OCI-M1 (cell line): ENCODE data around the gene ASCC1.
"Not testable (repeated sequence)": the region's sequence is repeated elsewhere in the genome, so short reads cannot be mapped to it uniquely, and the experiment has no call there.

Source experiments
- DNase-seq: peaks from one replicate; lab custom pipeline; 2025; lab: John Stamatoyannopoulos, UW

Gene ASCC1

GRCh38 chr10:72124989-72125388, 91.1 kb downstream of the ASCC1 start:
- no peak for DNase-seq

GRCh38 chr10:72124381-72124780, 91.7 kb downstream of the ASCC1 start:
- no peak for DNase-seq

- no peak for DNase-seq
Observed at GRCh38 chr10:72123616-72124015, 92.5 kb downstream of the ASCC1 start.

- no peak for DNase-seq
Observed at GRCh38 chr10:72122221-72122620, 93.9 kb downstream of the ASCC1 start.

- no peak for DNase-seq
Observed at GRCh38 chr10:72121389-72121788, 94.7 kb downstream of the ASCC1 start.

- no peak for DNase-seq
Observed at GRCh38 chr10:72116372-72116771, 99.7 kb downstream of the ASCC1 start.

GRCh38 chr10:72114706-72115450, 101.2 kb downstream of the ASCC1 start:
- no peak for DNase-seq

- no peak for DNase-seq
Observed at GRCh38 chr10:72110673-72111401, 105.2 kb downstream of the ASCC1 start.

GRCh38 chr10:72109636-72110157, 106.4 kb downstream of the ASCC1 start:
- DNase-seq = no peak

GRCh38 chr10:72108830-72109635, 107.0 kb downstream of the ASCC1 start:
- peak; percentile 19 for DNase-seq

GRCh38 chr10:72108004-72108370, 108.1 kb downstream of the ASCC1 start:
- not testable (repeated sequence) for DNase-seq

GRCh38 chr10:72107325-72108003, 108.6 kb downstream of the ASCC1 start:
- DNase-seq = no peak

GRCh38 chr10:72106896-72107295, 109.2 kb downstream of the ASCC1 start:
- DNase-seq = no peak

GRCh38 chr10:72106154-72106849, 109.8 kb downstream of the ASCC1 start:
- peak; percentile 28 for DNase-seq

GRCh38 chr10:72105710-72106109, 110.4 kb downstream of the ASCC1 start:
- no peak for DNase-seq

GRCh38 chr10:72105098-72105475, 111.0 kb downstream of the ASCC1 start:
- DNase-seq = no peak

- no peak for DNase-seq
Observed at GRCh38 chr10:72104472-72105097, 111.5 kb downstream of the ASCC1 start.

GRCh38 chr10:72099600-72099921, 116.5 kb downstream of the ASCC1 start:
- no peak for DNase-seq

- no peak for DNase-seq
Observed at GRCh38 chr10:72098836-72099599, 117.1 kb downstream of the ASCC1 start.

- DNase-seq = no peak
Observed at GRCh38 chr10:72098301-72098835, 117.7 kb downstream of the ASCC1 start.
